Prostate gland (tissue), 2 donors: ENCODE measurements around the gene PRPF6.

Experiments
- CTCF ChIP-seq, 4 experiments: fragments of 200-600 bp in 2 of 4; fragments of 450-650 bp in 2 of 4; sonication (generic) in 2 of 4; IDR thresholded peaks; 1 replicate in 3 of 4; 2 replicates in 1 of 4; pipeline ENCODE4 v1.5.1; 2016 to 2019; ENCODE audit warnings: antibody characterized with exemption in 4 of 4, mild to moderate bottlenecking in 2 of 4, moderate library complexity in 2 of 4
- POLR2A ChIP-seq: fragments of 450-650 bp; IDR thresholded peaks from one replicate; pipeline ENCODE4 v1.6.1; 2016; ENCODE audit warnings: antibody characterized with exemption, mild to moderate bottlenecking

GRCh38 chr20:64032706-64033624, 52.0 kb downstream of the PRPF6 start:
- TF ChIP-seq CTCF (IDR thresholded peaks at IDR 0.05) (no peak), POLR2A (no peak)
